Hepatocyte (in vitro differentiated cells): Measurements from ENCODE around the gene YTHDF2. TPM values are rescaled to one million over a fixed set of nuclear protein-coding genes. Genes with fewer than 3 reads are reported as not detected.

Experiments
- DNase-seq: peaks from one replicate; pipeline ENCODE4 v3.0.0-alpha.2; 2016; ENCODE audit warnings: low spot score
- H2AFZ ChIP-seq: fragments of 200-600 bp; sonication (generic); 2 replicates; pipeline ENCODE4 v1.6.0; 2016; ENCODE audit warnings: antibody characterized with exemption, mild to moderate bottlenecking
- H3K27ac ChIP-seq: fragments of 200-600 bp; sonication (generic); 2 replicates; pipeline ENCODE4 v1.5.1; 2016; ENCODE audit warnings: mild to moderate bottlenecking
- H3K27me3 ChIP-seq: fragments of 200-600 bp; sonication (generic); 2 replicates; pipeline ENCODE4 v1.6.1; 2016
- H3K36me3 ChIP-seq: fragments of 200-600 bp; sonication (generic); replicated peaks from 2 replicates; pipeline ENCODE4 v1.5.1; 2016; ENCODE audit warnings: low read depth; ENCODE audit not compliant: insufficient read depth
- H3K4me1 ChIP-seq: fragments of 200-600 bp; sonication (generic); 2 replicates; pipeline ENCODE4 v1.5.1; 2016; ENCODE audit warnings: mild to moderate bottlenecking, moderate library complexity; ENCODE audit not compliant: insufficient read depth
- H3K4me2 ChIP-seq: fragments of 200-600 bp; sonication (generic); 2 replicates; pipeline ENCODE4 v1.6.0; 2016
- H3K4me3 ChIP-seq: fragments of 200-600 bp; sonication (generic); 2 replicates; pipeline ENCODE4 v1.5.1; 2016; ENCODE audit warnings: mild to moderate bottlenecking
- H3K79me2 ChIP-seq: fragments of 200-600 bp; sonication (generic); 2 replicates; pipeline ENCODE4 v1.6.0; 2017; ENCODE audit warnings: mild to moderate bottlenecking
- H3K9me2 ChIP-seq: fragments of 200-600 bp; sonication (generic); replicated peaks from 2 replicates; pipeline ENCODE4 v1.6.0; 2017; ENCODE audit warnings: mild to moderate bottlenecking; ENCODE audit not compliant: insufficient read depth
- H3K9me3 ChIP-seq: fragments of 200-600 bp; sonication (generic); 2 replicates; pipeline ENCODE4 v1.5.1; 2016; ENCODE audit warnings: low read depth, mild to moderate bottlenecking
- H4K20me1 ChIP-seq: fragments of 200-600 bp; sonication (generic); 2 replicates; pipeline ENCODE4 v1.6.0; 2016; ENCODE audit warnings: mild to moderate bottlenecking; ENCODE audit not compliant: insufficient read depth, poor library complexity, severe bottlenecking
- EZH2 ChIP-seq: fragments of 200-600 bp; sonication (generic); IDR thresholded peaks from 2 replicates; pipeline ENCODE4 v1.6.1; 2016; ENCODE audit warnings: antibody characterized with exemption, mild to moderate bottlenecking, borderline replicate concordance
- EZH2phosphoT487 ChIP-seq: fragments of 200-600 bp; sonication (generic); IDR thresholded peaks from one replicate; pipeline ENCODE4 v1.6.1; 2018; ENCODE audit warnings: antibody characterized with exemption, mild to moderate bottlenecking, low read depth, moderate library complexity; ENCODE audit not compliant: unreplicated experiment, severe bottlenecking
- WGBS: methylation state at CpG from one replicate; pipeline ENCODE4 v1.1.6; 2016; ENCODE audit warnings: low lambda C conversion rate; ENCODE audit errors: missing lambda C conversion rate; 5-methylcytosine and 5-hydroxymethylcytosine counted together
- polyA plus RNA-seq: library from polyadenylated mRNA; unstranded; fragments of >200 nt; fragmentation: Nextera tagmentation; extraction: Ambion mirVana; gene quantifications from 2 replicates; pipeline ENCODE4 v1.2.1, GENCODE V29; 2016
- small RNA-seq: library from RNA; depleted of rRNA; stranded (forward); fragments of <200 nt; gene quantifications from one replicate; pipeline ENCODE3, GENCODE V24; 2014
- total RNA-seq: library from RNA; depleted of rRNA; stranded (reverse); fragments of >200 nt; gene quantifications from 2 replicates; pipeline ENCODE4 v1.2.3, GENCODE V29; 2014
- TF ChIP-seq, protein P1 (sequence below): fragments of 200-600 bp; sonication (generic); IDR thresholded peaks from 2 replicates; pipeline ENCODE4 v1.5.1; 2016; ENCODE audit warnings: antibody characterized with exemption, mild to moderate bottlenecking; ENCODE audit not compliant: poor library complexity

Gene YTHDF2
- total and polyA plus RNA-seq, 2 experiments from 2014 or later = 71.9 to 83.3 TPM

DNA sequence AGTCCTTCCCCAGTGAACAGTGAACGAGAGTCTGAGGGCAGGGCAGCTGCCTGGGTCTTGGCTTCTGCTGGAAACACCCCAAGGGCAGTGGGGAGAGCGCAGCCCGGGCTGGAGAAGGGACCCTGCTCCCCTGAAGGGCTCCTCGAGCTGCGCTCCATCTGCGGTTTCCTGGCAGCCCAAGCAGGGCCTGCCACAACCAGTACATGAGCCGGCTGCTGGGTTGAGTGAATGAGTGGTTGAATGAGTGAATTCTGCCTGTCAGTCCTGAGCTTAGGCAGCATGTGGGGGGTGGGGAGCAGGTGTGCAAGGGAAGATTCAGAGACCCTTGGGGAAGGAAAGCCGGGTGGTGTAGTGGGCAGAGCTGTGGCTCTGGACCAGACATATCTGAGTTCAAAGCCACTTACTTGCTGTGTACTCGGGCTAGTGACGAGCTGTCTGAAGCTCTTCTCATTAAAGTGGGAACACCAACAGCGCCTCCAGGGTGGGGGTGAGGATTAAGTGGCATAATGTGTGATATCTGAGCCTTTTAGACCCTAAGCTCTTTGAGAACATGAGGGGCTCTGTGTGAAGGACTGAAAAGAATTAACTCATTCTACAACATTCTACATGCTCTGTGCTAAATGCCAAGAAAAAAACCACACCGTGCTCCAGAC lies 78.9 kb downstream of the YTHDF2 start:
- no peaks in the 10 kb centered on the region for H3K36me3 ChIP-seq
- no peaks in the 10 kb centered on the region for H3K9me2 ChIP-seq
- H3K79me2 ChIP-seq = no peaks in the 10 kb centered on the region
- TF ChIP-seq EZH2 = no peak
- peaks cover 33% of the 10 kb centered on the region for H3K27me3 ChIP-seq
- no peak overlapping the region for H3K4me3 ChIP-seq
- WGBS = 57% methylated on average over 12 of the region's 12 CpGs
- no peaks in the 10 kb centered on the region for H3K9me3 ChIP-seq
- H4K20me1 ChIP-seq = no peaks in the 10 kb centered on the region
- no peak for DNase-seq
- H3K4me1 ChIP-seq = no peaks in the 10 kb centered on the region
- H3K27ac ChIP-seq = no peak overlapping the region
- no peak overlapping the region for H2AFZ ChIP-seq
- H3K4me2 ChIP-seq = no peak overlapping the region

DNA sequence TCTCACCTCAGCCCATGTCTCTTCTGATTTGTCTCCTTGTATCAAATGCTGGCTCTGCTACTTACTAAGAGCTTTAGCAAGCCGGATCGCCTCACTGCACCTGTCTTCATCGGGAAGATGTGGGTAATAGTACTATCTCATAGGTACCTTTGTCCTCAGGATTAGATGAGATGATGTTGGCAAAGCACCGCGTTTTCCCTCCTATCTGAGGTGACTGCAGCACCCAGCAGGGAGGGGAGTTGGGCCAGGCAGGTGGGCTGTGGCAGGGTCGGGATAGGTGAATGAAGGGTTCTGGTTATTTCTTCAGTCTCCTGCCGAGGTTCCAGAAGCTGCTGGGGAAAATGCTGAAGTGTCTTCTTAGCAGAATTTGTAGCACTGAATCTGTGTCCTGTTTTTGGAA lies 80.4 kb downstream of the YTHDF2 start:
- Histone ChIP-seq H2AFZ (no peak overlapping the region), H3K27ac (no peak overlapping the region), H3K9me2 (no peaks in the 10 kb centered on the region), H3K27me3 (peaks cover 21% of the 10 kb centered on the region), H3K4me2 (no peak overlapping the region), H3K79me2 (no peaks in the 10 kb centered on the region), H4K20me1 (no peaks in the 10 kb centered on the region), H3K4me3 (no peak overlapping the region), H3K4me1 (no peaks in the 10 kb centered on the region), H3K9me3 (no peaks in the 10 kb centered on the region), H3K36me3 (no peaks in the 10 kb centered on the region)
- WGBS = 86% methylated on average over 7 of the region's 7 CpGs
- DNase-seq = no peak
- TF ChIP-seq EZH2phosphoT487 (no peak), EZH2 (no peak)
- TF ChIP-seq, protein P1, sequence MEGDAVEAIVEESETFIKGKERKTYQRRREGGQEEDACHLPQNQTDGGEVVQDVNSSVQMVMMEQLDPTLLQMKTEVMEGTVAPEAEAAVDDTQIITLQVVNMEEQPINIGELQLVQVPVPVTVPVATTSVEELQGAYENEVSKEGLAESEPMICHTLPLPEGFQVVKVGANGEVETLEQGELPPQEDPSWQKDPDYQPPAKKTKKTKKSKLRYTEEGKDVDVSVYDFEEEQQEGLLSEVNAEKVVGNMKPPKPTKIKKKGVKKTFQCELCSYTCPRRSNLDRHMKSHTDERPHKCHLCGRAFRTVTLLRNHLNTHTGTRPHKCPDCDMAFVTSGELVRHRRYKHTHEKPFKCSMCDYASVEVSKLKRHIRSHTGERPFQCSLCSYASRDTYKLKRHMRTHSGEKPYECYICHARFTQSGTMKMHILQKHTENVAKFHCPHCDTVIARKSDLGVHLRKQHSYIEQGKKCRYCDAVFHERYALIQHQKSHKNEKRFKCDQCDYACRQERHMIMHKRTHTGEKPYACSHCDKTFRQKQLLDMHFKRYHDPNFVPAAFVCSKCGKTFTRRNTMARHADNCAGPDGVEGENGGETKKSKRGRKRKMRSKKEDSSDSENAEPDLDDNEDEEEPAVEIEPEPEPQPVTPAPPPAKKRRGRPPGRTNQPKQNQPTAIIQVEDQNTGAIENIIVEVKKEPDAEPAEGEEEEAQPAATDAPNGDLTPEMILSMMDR = no peak

DNA sequence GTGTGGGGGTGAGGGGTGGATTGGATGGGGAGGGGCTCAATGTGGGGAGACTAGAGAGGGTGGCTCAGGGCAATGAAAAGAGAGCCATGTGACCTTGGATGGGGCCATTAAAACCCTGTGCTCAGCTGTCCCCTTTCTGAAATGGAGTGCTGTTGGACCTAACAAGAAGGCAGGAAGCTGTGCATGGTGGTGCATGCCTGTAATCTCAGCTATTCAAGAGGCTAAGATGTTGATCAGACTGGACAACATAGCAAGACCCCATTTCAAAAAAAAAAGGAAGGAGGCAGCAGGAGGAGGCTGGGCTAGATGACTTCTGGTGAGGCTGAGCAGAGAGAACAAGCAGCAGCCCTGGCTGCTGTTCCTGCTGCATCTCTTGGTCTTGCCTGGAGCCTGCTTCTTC lies 82.3 kb downstream of the YTHDF2 start:
- H3K79me2 ChIP-seq = no peaks in the 10 kb centered on the region
- H3K9me2 ChIP-seq = no peaks in the 10 kb centered on the region
- H3K36me3 ChIP-seq = no peaks in the 10 kb centered on the region
- H2AFZ ChIP-seq = no peak overlapping the region
- H3K4me2 ChIP-seq = no peak overlapping the region
- TF ChIP-seq, protein P1 = no peak
- TF ChIP-seq EZH2 (no peak), EZH2phosphoT487 (no peak)
- DNase-seq = no peak
- no peaks in the 10 kb centered on the region for H3K4me1 ChIP-seq
- no peaks in the 10 kb centered on the region for H3K9me3 ChIP-seq
- no peaks in the 10 kb centered on the region for H4K20me1 ChIP-seq
- H3K27me3 ChIP-seq = peaks cover 2% of the 10 kb centered on the region
- H3K27ac ChIP-seq = no peak overlapping the region
- H3K4me3 ChIP-seq = no peak overlapping the region

Small RNA genes lying within 50 kb of the gene (small RNA-seq; reads per million reads assigned to genes)
- not detected for gene RF00422

Other genes with a start within 250 kb of the YTHDF2 start
- 37.3 and 38.5 TPM in 2 replicates for gene RCC1, start 230.9 kb upstream of the YTHDF2 start, total RNA-seq
- gene RCC1, start 230.9 kb upstream of the YTHDF2 start, polyA plus RNA-seq = 15.7 and 23.5 TPM in 2 replicates
- 10.0 and 17.4 TPM in 2 replicates for gene TRNAU1AP, start 183.9 kb upstream of the YTHDF2 start, total RNA-seq
- 18.8 and 19.1 TPM in 2 replicates for gene TRNAU1AP, start 183.9 kb upstream of the YTHDF2 start, polyA plus RNA-seq
- gene RAB42, start 144.7 kb upstream of the YTHDF2 start, total RNA-seq = 19.4 and 23.6 TPM in 2 replicates
- gene RAB42, start 144.7 kb upstream of the YTHDF2 start, polyA plus RNA-seq = 8.6 and 10.3 TPM in 2 replicates
- gene TAF12, start 93.9 kb upstream of the YTHDF2 start, total RNA-seq = 22.9 and 26.5 TPM in 2 replicates
- 35.0 and 35.2 TPM in 2 replicates for gene TAF12, start 93.9 kb upstream of the YTHDF2 start, polyA plus RNA-seq
- gene RNU11, start 88.3 kb upstream of the YTHDF2 start, total RNA-seq = not detected in 2 replicates
- gene RNU11, start 88.3 kb upstream of the YTHDF2 start, polyA plus RNA-seq = not detected in 2 replicates
- gene GMEB1, start 68.2 kb upstream of the YTHDF2 start, total RNA-seq = 9.2 and 10.6 TPM in 2 replicates
- 7.0 and 7.6 TPM in 2 replicates for gene GMEB1, start 68.2 kb upstream of the YTHDF2 start, polyA plus RNA-seq
- gene OPRD1, start 75.2 kb downstream of the YTHDF2 start, total RNA-seq = 0.07 and 0.12 TPM in 2 replicates
- gene OPRD1, start 75.2 kb downstream of the YTHDF2 start, polyA plus RNA-seq = 0.08 and 0.12 TPM in 2 replicates
- 51.7 and 60.8 TPM in 2 replicates for gene EPB41, start 177.6 kb downstream of the YTHDF2 start, total RNA-seq
- gene EPB41, start 177.6 kb downstream of the YTHDF2 start, polyA plus RNA-seq = 13.2 and 20.5 TPM in 2 replicates